Parathyroid adenoma (tissue), 2 donors: Measurements from ENCODE around the gene USP46.

Experiments used
- H2AFZ ChIP-seq: fragments of 300-600 bp; sonication (generic); one replicate; pipeline ENCODE4 v1.7.0; 2017; ENCODE audit warnings: antibody characterized with exemption, mild to moderate bottlenecking
- H3K27ac ChIP-seq: fragments of 300-600 bp; sonication (generic); one replicate; pipeline ENCODE4 v1.7.0; 2017
- H3K27me3 ChIP-seq: fragments of 300-600 bp; sonication (generic); one replicate; pipeline ENCODE4 v1.7.0; 2017; ENCODE audit warnings: low read length; ENCODE audit not compliant: control insufficient read depth, insufficient read depth
- H3K36me3 ChIP-seq: fragments of 300-600 bp; sonication (generic); one replicate; pipeline ENCODE4 v1.7.0; 2017; ENCODE audit warnings: low read length; ENCODE audit not compliant: control insufficient read depth, insufficient read depth
- H3K4me1 ChIP-seq: fragments of 300-600 bp; sonication (generic); one replicate; pipeline ENCODE4 v1.7.0; 2017; ENCODE audit warnings: control low read depth
- H3K4me2 ChIP-seq: fragments of 300-600 bp; sonication (generic); one replicate; pipeline ENCODE4 v1.7.0; 2017; ENCODE audit warnings: low read length
- H3K4me3 ChIP-seq: fragments of 300-600 bp; sonication (generic); one replicate; pipeline ENCODE4 v1.7.0; 2017; ENCODE audit warnings: low read depth, low read length
- H3K79me2 ChIP-seq: fragments of 300-600 bp; sonication (generic); one replicate; pipeline ENCODE4 v1.7.0; 2017; ENCODE audit warnings: control low read depth
- H3K9ac ChIP-seq: fragments of 300-600 bp; sonication (generic); one replicate; pipeline ENCODE4 v1.7.0; 2017; ENCODE audit warnings: mild to moderate bottlenecking
- H3K9me3 ChIP-seq: fragments of 300-600 bp; sonication (generic); one replicate; pipeline ENCODE4 v1.7.0; 2017; ENCODE audit warnings: low read length; ENCODE audit not compliant: control insufficient read depth
- TF ChIP-seq, protein P1 (sequence below): fragments of 300-600 bp; sonication (generic); IDR thresholded peaks from one replicate; pipeline ENCODE4 v1.7.0; 2017; ENCODE audit warnings: antibody characterized with exemption, mild to moderate bottlenecking
- donor health status: primary hyperparathyroidism.

USP46 gene

DNA sequence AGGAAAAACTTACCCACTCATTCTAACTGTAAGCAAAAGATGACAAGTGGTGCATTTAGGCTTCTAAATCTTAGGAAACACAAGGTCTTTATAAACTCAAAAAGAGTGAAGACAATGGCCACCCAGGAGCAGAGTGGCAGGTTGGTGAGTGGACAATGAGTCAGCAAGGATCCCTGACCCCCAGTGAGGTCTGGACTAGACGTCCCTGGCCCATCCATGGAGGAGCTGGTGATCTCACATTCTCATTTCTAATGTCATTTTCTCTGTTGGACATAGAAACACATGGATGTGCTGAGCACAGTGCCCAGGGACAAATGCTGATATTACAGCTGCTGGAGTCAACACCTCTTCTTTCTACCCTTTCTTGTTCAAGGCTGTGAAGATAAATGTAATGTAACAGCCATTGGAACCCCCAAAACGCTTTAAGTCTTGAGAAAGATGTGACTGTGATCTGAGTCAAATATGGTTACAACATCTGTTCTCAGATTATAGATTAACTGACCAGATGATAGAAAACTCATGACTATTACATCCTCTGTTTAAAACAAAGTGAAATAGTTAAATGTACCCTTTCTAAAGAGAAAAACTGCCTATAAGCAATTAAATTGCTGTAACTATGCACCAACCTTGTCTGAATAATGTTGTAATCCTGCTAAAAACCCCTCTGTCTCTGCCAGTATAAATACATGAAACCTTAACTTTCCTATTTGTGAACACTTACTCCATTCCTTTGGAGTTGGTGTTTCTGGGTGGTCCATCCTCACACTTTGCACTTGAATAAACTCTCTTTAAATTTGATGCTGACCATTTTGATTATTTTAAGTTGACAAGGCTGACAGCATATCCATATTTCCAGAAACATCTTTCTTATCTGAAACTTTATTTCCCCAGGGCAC, 92.7 kb downstream of the USP46 start:
- H3K4me3 ChIP-seq = no peak overlapping the region
- no peaks in the 10 kb centered on the region for H3K79me2 ChIP-seq
- H3K27ac ChIP-seq = no peak overlapping the region
- no peaks in the 10 kb centered on the region for H3K9me3 ChIP-seq
- TF ChIP-seq, protein P1, sequence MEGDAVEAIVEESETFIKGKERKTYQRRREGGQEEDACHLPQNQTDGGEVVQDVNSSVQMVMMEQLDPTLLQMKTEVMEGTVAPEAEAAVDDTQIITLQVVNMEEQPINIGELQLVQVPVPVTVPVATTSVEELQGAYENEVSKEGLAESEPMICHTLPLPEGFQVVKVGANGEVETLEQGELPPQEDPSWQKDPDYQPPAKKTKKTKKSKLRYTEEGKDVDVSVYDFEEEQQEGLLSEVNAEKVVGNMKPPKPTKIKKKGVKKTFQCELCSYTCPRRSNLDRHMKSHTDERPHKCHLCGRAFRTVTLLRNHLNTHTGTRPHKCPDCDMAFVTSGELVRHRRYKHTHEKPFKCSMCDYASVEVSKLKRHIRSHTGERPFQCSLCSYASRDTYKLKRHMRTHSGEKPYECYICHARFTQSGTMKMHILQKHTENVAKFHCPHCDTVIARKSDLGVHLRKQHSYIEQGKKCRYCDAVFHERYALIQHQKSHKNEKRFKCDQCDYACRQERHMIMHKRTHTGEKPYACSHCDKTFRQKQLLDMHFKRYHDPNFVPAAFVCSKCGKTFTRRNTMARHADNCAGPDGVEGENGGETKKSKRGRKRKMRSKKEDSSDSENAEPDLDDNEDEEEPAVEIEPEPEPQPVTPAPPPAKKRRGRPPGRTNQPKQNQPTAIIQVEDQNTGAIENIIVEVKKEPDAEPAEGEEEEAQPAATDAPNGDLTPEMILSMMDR = no peak
- no peak overlapping the region for H2AFZ ChIP-seq
- no peaks in the 10 kb centered on the region for H3K27me3 ChIP-seq
- H3K4me1 ChIP-seq = no peaks in the 10 kb centered on the region
- no peak overlapping the region for H3K4me2 ChIP-seq
- no peaks in the 10 kb centered on the region for H3K36me3 ChIP-seq
- no peak overlapping the region for H3K9ac ChIP-seq

DNA sequence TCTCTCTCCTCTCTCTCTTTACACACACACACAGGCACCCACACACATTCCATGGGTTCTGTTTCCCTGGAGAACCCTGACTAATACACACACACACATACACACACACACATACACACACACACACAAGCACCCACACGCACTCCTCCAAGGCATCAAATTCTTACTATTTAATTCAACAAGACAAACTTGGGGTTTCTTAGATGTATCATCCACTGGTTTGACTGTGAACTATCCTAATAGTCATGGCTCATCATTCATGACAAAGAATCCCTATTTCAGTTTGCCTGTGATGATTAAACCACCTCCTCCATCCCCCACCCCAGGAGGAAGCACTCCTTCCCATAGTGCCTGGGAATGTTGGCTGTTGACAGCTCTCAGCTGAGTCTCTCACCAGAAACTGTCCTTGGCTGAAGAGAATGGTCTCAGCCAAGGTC, 98.2 kb downstream of the USP46 start:
- Histone ChIP-seq H3K27me3 (no peaks in the 10 kb centered on the region), H3K4me1 (no peaks in the 10 kb centered on the region), H3K79me2 (no peaks in the 10 kb centered on the region), H3K27ac (no peak overlapping the region), H3K9me3 (no peaks in the 10 kb centered on the region), H3K9ac (no peak overlapping the region), H3K36me3 (no peaks in the 10 kb centered on the region), H3K4me2 (no peak overlapping the region), H2AFZ (no peak overlapping the region), H3K4me3 (no peak overlapping the region)
- TF ChIP-seq, protein P1 = no peak

DNA sequence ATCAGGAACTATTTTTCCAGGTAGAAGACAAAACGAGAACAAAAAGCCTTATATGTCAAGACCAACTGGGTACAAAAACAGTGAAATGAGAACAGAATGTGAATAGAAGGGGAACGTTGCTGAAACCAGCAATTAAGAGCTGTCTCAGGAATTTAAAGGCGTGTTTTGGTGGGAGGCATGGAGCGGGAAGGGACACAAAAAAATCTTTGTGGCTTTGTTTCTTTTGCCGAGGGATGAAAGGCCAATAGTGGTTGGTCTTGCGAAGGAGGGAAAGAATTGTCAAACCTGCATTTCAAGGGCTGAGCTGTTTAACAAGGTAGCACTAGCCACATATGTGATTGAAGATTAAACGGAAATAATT, 103.8 kb downstream of the USP46 start:
- no peak overlapping the region for H3K4me2 ChIP-seq
- no peaks in the 10 kb centered on the region for H3K4me1 ChIP-seq

DNA sequence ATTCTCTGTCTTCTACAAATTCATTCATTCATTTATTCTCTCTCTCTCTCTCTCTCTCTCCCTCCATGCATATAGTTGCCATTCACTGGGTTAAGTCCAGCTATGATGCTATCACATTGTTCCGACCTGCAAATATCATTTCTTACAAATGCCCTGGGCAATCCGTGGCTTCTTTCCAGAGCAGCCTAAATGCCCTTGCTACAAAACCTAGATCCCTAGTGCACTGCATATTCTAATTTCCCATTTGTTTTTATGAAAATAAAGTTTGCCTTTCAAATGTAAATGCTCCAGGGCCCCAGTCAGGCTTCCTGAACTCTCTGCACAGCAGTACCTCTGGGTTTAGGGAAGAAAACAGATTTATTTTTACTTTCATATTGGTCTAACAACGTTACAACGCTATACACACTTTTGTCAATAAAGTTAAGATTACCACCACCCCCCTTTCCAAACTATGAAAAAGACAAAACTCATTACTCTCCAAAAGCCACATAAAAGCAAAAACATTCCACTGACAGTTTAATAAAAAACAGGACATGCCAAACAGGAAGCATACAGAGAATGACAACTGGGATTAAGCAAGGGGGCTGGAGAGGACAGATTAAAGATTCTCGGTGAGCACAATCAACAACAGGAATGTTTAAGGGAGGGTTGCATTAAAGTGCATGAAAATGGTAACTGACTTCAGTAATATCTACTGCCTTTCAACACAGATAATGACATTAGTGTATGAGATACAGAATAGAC, 104.3 kb downstream of the USP46 start:
- no peaks in the 10 kb centered on the region for H3K36me3 ChIP-seq
- no peaks in the 10 kb centered on the region for H3K79me2 ChIP-seq
- H3K27ac ChIP-seq = no peak overlapping the region
- H3K27me3 ChIP-seq = no peaks in the 10 kb centered on the region
- no peak overlapping the region for H2AFZ ChIP-seq
- H3K4me2 ChIP-seq = no peak overlapping the region
- no peaks in the 10 kb centered on the region for H3K4me1 ChIP-seq
- H3K4me3 ChIP-seq = no peak overlapping the region
- TF ChIP-seq, protein P1 = no peak
- H3K9ac ChIP-seq = no peak overlapping the region
- no peaks in the 10 kb centered on the region for H3K9me3 ChIP-seq

More for the DNA sequence above, 103.8 kb downstream of the USP46 start:
- Histone ChIP-seq H3K9ac (no peak overlapping the region), H3K27ac (no peak overlapping the region), H3K27me3 (no peaks in the 10 kb centered on the region), H3K4me3 (no peak overlapping the region), H3K36me3 (no peaks in the 10 kb centered on the region), H2AFZ (no peak overlapping the region), H3K79me2 (no peaks in the 10 kb centered on the region), H3K9me3 (no peaks in the 10 kb centered on the region)
- TF ChIP-seq, protein P1 = no peak
